ENCODE measurements around the gene DNAAF9.
"Not testable (repeated sequence)": the region's sequence is repeated elsewhere in the genome, so short reads cannot be mapped to it uniquely, and the experiment has no call there.

Gene DNAAF9

GRCh38 chr20:3407040-3407770 is at the start of gene DNAAF9:
Gene DNAAF9, minus strand, starts transcription at chr20:3407669. Its CDS starts 112 bp downstream, at chr20:3407557.
- DNase-seq = peak; percentile 67 to 78

- DNase-seq = no peak
These were observed 49.2 kb upstream of the DNAAF9 start for GRCh38 chr20:3456648-3457047.

- DNase-seq = no peak
These were observed 47.4 kb upstream of the DNAAF9 start for GRCh38 chr20:3454831-3455230.

- DNase-seq = no peak
These were observed 45.2 kb upstream of the DNAAF9 start for GRCh38 chr20:3452690-3453089.

- no peak for DNase-seq
These were observed 44.7 kb upstream of the DNAAF9 start for GRCh38 chr20:3452136-3452535.

- DNase-seq = no peak
These were observed 41.9 kb upstream of the DNAAF9 start for GRCh38 chr20:3449319-3449718.

GRCh38 chr20:3447321-3447720 is 39.9 kb upstream of the DNAAF9 start:
- DNase-seq = no peak

- no peak for DNase-seq
These were observed 39.3 kb upstream of the DNAAF9 start for GRCh38 chr20:3446779-3447178.

- DNase-seq = no peak
These were observed 29.6 kb upstream of the DNAAF9 start for GRCh38 chr20:3436864-3437574.

GRCh38 chr20:3434232-3434631 is 26.8 kb upstream of the DNAAF9 start:
- no peak for DNase-seq

- DNase-seq = no peak
These were observed 26.3 kb upstream of the DNAAF9 start for GRCh38 chr20:3433744-3434143.

GRCh38 chr20:3432844-3433243 is 25.4 kb upstream of the DNAAF9 start:
- no peak for DNase-seq

GRCh38 chr20:3431109-3431508 is 23.6 kb upstream of the DNAAF9 start:
- no peak for DNase-seq

GRCh38 chr20:3430376-3431069 is 23.1 kb upstream of the DNAAF9 start:
- peak in 1 of 2 donors; percentile 18 for DNase-seq

- DNase-seq = not testable (repeated sequence)
These were observed 19.3 kb upstream of the DNAAF9 start for GRCh38 chr20:3426766-3427165.

GRCh38 chr20:3423126-3423525 is 15.7 kb upstream of the DNAAF9 start:
- no peak for DNase-seq

GRCh38 chr20:3421985-3422384 is 14.5 kb upstream of the DNAAF9 start:
- DNase-seq = no peak

- DNase-seq = peak; percentile 62
These were observed 12.8 kb upstream of the DNAAF9 start for GRCh38 chr20:3420211-3420707.

- not testable (repeated sequence) for DNase-seq
These were observed 10.7 kb upstream of the DNAAF9 start for GRCh38 chr20:3418161-3418560.

- no peak for DNase-seq
These were observed 6.7 kb upstream of the DNAAF9 start for GRCh38 chr20:3414122-3414521.

GRCh38 chr20:3413393-3413889 is 6.0 kb upstream of the DNAAF9 start:
- no peak for DNase-seq

GRCh38 chr20:3412600-3413392 is 5.3 kb upstream of the DNAAF9 start:
- DNase-seq = no peak

- DNase-seq = no peak
These were observed 3.0 kb upstream of the DNAAF9 start for GRCh38 chr20:3410464-3410863.

All from CD4-positive, alpha-beta T cell treated with Interferon alpha-2 for 1 hour (primary cell).